Loucy (cell line): ENCODE measurements around the gene EPB41L3.

Source experiments
- CTCF ChIP-seq: fragments of 200-600 bp; sonication (generic); conservative IDR thresholded peaks from 2 replicates; pipeline ENCODE4 v1.5.1; 2014; ENCODE audit warnings: mild to moderate bottlenecking, antibody characterized with exemption, low read length
- EZH2phosphoT487 ChIP-seq: fragments of 200-600 bp; IDR thresholded peaks from 2 replicates; pipeline ENCODE4 v1.6.1; 2018; ENCODE audit warnings: antibody characterized with exemption, mild to moderate bottlenecking, moderate library complexity, borderline replicate concordance

- TF ChIP-seq CTCF (no peak), EZH2phosphoT487 (no peak)
These were observed 22.8 kb downstream of the EPB41L3 start for GRCh38 chr18:5521000-5521399.
